K562 (cell line): ENCODE results near the gene NECAP2. TPM values are rescaled to one million over a fixed set of nuclear protein-coding genes. Genes with fewer than 3 reads are reported as not detected.

Source experiments
- CHD2 ChIP-seq: IDR thresholded peaks from 2 replicates; pipeline ENCODE4 v1.6.1; 2011; ENCODE audit warnings: low read depth, low read length
- ELF1 ChIP-seq: fragments of 200-800 bp; sonication (Bioruptor generic); IDR thresholded peaks from 2 replicates; pipeline ENCODE4 v1.6.1; 2016; ENCODE audit warnings: missing genetic modification characterization, missing compliant biosample characterization
- GATAD2B ChIP-seq: fragments of 450-650 bp; IDR thresholded peaks from 2 replicates; pipeline ENCODE4 v1.6.1; 2017; ENCODE audit warnings: mild to moderate bottlenecking, borderline replicate concordance
- HDAC1 ChIP-seq, 2 experiments: fragments of 450-650 bp; IDR thresholded peaks; 2 replicates each; pipeline ENCODE4 v1.6.1; 2016 to 2017; ENCODE audit warnings: inconsistent platforms in 1 of 2, mild to moderate bottlenecking in 1 of 2, moderate library complexity in 1 of 2
- KDM5B ChIP-seq: fragments of 200-600 bp; sonication (generic); IDR thresholded peaks from 2 replicates; pipeline ENCODE4 v1.6.1; 2012; ENCODE audit warnings: low read depth, mild to moderate bottlenecking, moderate library complexity, low read length, control low read depth, inconsistent platforms; ENCODE audit not compliant: insufficient replicate concordance
- RBM14 ChIP-seq: fragments of 200-400 bp; formaldehyde crosslinking; IDR thresholded peaks from 2 replicates; pipeline ENCODE4 v1.6.1; 2018; ENCODE audit warnings: low read depth, mild to moderate bottlenecking, low read length, moderate library complexity, borderline replicate concordance; ENCODE audit not compliant: insufficient read depth
- RFX5 ChIP-seq: IDR thresholded peaks from 2 replicates; pipeline ENCODE4 v1.6.1; 2011; ENCODE audit warnings: low read depth, mild to moderate bottlenecking, improper control_type of control experiment, low read length
- SETDB1 ChIP-seq: IDR thresholded peaks from one replicate; pipeline ENCODE4 v1.6.1; 2012; ENCODE audit warnings: low read length, control low read depth, inconsistent platforms
- SMAD1 ChIP-seq: fragments of 150-350 bp; IDR thresholded peaks from 2 replicates; pipeline ENCODE4 v1.6.1; 2014; ENCODE audit warnings: low read length, low read depth; ENCODE audit not compliant: partially characterized antibody
- SMAD4 ChIP-seq: fragments of 250-450 bp; sonication (Bioruptor Pico); conservative IDR thresholded peaks from 2 replicates; pipeline ENCODE4 v1.8.0; 2021; ENCODE audit warnings: inconsistent platforms, mild to moderate bottlenecking, moderate library complexity
- SRF ChIP-seq, 2 experiments: fragments of 250-450, 450-650 bp in 1 of 2; sonication (Bioruptor Pico) in 1 of 2; sonication (generic) in 1 of 2; formaldehyde crosslinking; IDR thresholded peaks; 2 replicates each; pipeline versions ENCODE4 v1.5.0 to v1.5.1; 2020 to 2022; ENCODE audit warnings: mild to moderate bottlenecking in 1 of 2, missing genetic modification reagents in 1 of 2
- STAT5A ChIP-seq: IDR thresholded peaks from 2 replicates; pipeline ENCODE4 v1.6.1; 2012; ENCODE audit warnings: low read length, inconsistent platforms, borderline replicate concordance
- SUPT5H ChIP-seq: fragments of 450-650 bp; IDR thresholded peaks from 2 replicates; pipeline ENCODE4 v1.6.1; 2016
- TBP ChIP-seq: optimal IDR thresholded peaks from 2 replicates; pipeline ENCODE3; 2011; ENCODE audit warnings: low read depth, low read length, improper control_type of control experiment
- ZC3H4 ChIP-seq: sonication (generic); formaldehyde crosslinking; IDR thresholded peaks from 2 replicates; pipeline ENCODE4 v1.9.0; 2021; ENCODE audit warnings: missing genetic modification reagents, borderline replicate concordance
- ZKSCAN1 ChIP-seq: fragments of 150-350 bp; IDR thresholded peaks from 2 replicates; pipeline ENCODE4 v1.6.1; 2016; ENCODE audit warnings: low read depth, low read length
- ZNF644 ChIP-seq: fragments of 200-800 bp; sonication (Bioruptor generic); IDR thresholded peaks from 2 replicates; pipeline ENCODE4 v1.6.1; 2016; ENCODE audit warnings: low read depth, missing genetic modification characterization, missing compliant biosample characterization
- polyA plus RNA-seq, 8 experiments: library from polyadenylated mRNA; depleted of rRNA in 4 of 8; stranded (reverse) in 5 of 8; unstranded in 3 of 8; fragments of >200 nt; fragmentation: Nextera tagmentation in 2 of 8; fragmentation: Illumina TruSeq in 1 of 8; extraction: Ambion mirVana in 2 of 8; extraction: Trizol in 1 of 8; gene quantifications; 2 replicates each; pipeline versions ENCODE4 v1.2.1 to v1.2.3, GENCODE V29; 2011 to 2014; ENCODE audit warnings: inconsistent platforms in 1 of 8, missing spikeins in 1 of 8
- total RNA-seq, 7 experiments: library from RNA; depleted of rRNA in 6 of 7; stranded (reverse); fragments of >200 nt in 6 of 7; fragmentation: Illumina TruSeq in 2 of 7; extraction: Trizol in 2 of 7; gene quantifications; 2 replicates each; pipeline versions ENCODE4 v1.2.1 to v1.2.3, GENCODE V29; 2011 to 2021; ENCODE audit warnings: low replicate concordance in 1 of 7
- TF ChIP-seq, protein P1 (sequence below): fragments of 450-650 bp; IDR thresholded peaks from 2 replicates; pipeline ENCODE4 v1.6.1; 2016; ENCODE audit warnings: borderline replicate concordance
- TF ChIP-seq, protein P2 (sequence below): fragments of 450-650 bp; IDR thresholded peaks from 2 replicates; pipeline ENCODE4 v1.6.1; 2017; ENCODE audit warnings: antibody characterized with exemption, mild to moderate bottlenecking
- TF ChIP-seq, protein P3 (sequence below): IDR thresholded peaks from 2 replicates; pipeline ENCODE4 v1.6.1; 2014; ENCODE audit warnings: antibody characterized with exemption

Gene NECAP2
- total and polyA plus RNA-seq, 9 of the 15 experiments (the other 6 are each of a cell fraction or from before 2014, with no cell fraction given) = 22.7 to 107 (median 79.2) TPM

GRCh38 chr1:16440470-16441281 is at the start of gene NECAP2 (continued):
- no peak for TF ChIP-seq ZNF644 (tag)
- TF ChIP-seq SRF (CRISPR knock-in tag; IDR thresholded peaks at IDR 0.05) = 0 out of 4 replicates have a peak, but pooled peaks of 1 of the 2 experiments have one; percentile 55
- TF ChIP-seq KDM5B = peak; percentile 97
- peak; percentile 59; the same call in 1 of the 2 replicates for TF ChIP-seq ZKSCAN1
- TF ChIP-seq ZC3H4 = peak; percentile 72; the same call in 1 of the 2 replicates
- peak; percentile 88 for TF ChIP-seq SMAD4
- TF ChIP-seq, protein P1, sequence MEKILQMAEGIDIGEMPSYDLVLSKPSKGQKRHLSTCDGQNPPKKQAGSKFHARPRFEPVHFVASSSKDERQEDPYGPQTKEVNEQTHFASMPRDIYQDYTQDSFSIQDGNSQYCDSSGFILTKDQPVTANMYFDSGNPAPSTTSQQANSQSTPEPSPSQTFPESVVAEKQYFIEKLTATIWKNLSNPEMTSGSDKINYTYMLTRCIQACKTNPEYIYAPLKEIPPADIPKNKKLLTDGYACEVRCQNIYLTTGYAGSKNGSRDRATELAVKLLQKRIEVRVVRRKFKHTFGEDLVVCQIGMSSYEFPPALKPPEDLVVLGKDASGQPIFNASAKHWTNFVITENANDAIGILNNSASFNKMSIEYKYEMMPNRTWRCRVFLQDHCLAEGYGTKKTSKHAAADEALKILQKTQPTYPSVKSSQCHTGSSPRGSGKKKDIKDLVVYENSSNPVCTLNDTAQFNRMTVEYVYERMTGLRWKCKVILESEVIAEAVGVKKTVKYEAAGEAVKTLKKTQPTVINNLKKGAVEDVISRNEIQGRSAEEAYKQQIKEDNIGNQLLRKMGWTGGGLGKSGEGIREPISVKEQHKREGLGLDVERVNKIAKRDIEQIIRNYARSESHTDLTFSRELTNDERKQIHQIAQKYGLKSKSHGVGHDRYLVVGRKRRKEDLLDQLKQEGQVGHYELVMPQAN = peak; percentile 98
- TF ChIP-seq SETDB1 = peak; percentile 83
- TF ChIP-seq GATAD2B = 0 out of 2 replicates have a peak, but pooled peaks have one; percentile 79
- TF ChIP-seq HDAC1 (IDR thresholded peaks at IDR 0.05) = peak; percentile 37 to 98; a peak in 3 of 4 replicates
- peak; percentile 49; the same call in 1 of the 2 replicates for TF ChIP-seq STAT5A
- TF ChIP-seq SMAD1 = peak; percentile 44
- TF ChIP-seq, protein P2, sequence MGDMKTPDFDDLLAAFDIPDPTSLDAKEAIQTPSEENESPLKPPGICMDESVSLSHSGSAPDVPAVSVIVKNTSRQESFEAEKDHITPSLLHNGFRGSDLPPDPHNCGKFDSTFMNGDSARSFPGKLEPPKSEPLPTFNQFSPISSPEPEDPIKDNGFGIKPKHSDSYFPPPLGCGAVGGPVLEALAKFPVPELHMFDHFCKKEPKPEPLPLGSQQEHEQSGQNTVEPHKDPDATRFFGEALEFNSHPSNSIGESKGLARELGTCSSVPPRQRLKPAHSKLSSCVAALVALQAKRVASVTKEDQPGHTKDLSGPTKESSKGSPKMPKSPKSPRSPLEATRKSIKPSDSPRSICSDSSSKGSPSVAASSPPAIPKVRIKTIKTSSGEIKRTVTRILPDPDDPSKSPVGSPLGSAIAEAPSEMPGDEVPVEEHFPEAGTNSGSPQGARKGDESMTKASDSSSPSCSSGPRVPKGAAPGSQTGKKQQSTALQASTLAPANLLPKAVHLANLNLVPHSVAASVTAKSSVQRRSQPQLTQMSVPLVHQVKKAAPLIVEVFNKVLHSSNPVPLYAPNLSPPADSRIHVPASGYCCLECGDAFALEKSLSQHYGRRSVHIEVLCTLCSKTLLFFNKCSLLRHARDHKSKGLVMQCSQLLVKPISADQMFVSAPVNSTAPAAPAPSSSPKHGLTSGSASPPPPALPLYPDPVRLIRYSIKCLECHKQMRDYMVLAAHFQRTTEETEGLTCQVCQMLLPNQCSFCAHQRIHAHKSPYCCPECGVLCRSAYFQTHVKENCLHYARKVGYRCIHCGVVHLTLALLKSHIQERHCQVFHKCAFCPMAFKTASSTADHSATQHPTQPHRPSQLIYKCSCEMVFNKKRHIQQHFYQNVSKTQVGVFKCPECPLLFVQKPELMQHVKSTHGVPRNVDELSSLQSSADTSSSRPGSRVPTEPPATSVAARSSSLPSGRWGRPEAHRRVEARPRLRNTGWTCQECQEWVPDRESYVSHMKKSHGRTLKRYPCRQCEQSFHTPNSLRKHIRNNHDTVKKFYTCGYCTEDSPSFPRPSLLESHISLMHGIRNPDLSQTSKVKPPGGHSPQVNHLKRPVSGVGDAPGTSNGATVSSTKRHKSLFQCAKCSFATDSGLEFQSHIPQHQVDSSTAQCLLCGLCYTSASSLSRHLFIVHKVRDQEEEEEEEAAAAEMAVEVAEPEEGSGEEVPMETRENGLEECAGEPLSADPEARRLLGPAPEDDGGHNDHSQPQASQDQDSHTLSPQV = peak; percentile 81
- TF ChIP-seq RBM14 = peak; percentile 81; the same call in 1 of the 2 replicates
- peak; percentile 59 for TF ChIP-seq ELF1 (tag)
- TF ChIP-seq, protein P3, sequence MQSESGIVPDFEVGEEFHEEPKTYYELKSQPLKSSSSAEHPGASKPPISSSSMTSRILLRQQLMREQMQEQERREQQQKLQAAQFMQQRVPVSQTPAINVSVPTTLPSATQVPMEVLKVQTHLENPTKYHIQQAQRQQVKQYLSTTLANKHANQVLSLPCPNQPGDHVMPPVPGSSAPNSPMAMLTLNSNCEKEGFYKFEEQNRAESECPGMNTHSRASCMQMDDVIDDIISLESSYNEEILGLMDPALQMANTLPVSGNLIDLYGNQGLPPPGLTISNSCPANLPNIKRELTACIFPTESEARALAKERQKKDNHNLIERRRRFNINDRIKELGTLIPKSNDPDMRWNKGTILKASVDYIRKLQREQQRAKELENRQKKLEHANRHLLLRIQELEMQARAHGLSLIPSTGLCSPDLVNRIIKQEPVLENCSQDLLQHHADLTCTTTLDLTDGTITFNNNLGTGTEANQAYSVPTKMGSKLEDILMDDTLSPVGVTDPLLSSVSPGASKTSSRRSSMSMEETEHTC = peak; percentile 68
- TF ChIP-seq SUPT5H = peak; percentile 96
- peak; percentile 82 for TF ChIP-seq TBP
- 0 out of 2 replicates have a peak, but pooled peaks have one; percentile 32 for TF ChIP-seq CHD2
- TF ChIP-seq RFX5 = 0 out of 2 replicates have a peak, but pooled peaks have one; percentile 15
